Esophagus muscularis mucosa (tissue), 4 donors: ENCODE measurements around the gene CREG1. TPM values are rescaled to one million over a fixed set of nuclear protein-coding genes. Genes with fewer than 3 reads are reported as not detected.

ENCODE experiments used
- DNase-seq: peaks from one replicate; pipeline ENCODE4 v3.0.0-alpha.2; 2017; ENCODE audit errors: extremely low spot score
- H3K27ac ChIP-seq, 4 donors: fragments of 200-600 bp; sonication (generic); replicated peaks in 1 of 4; 1 replicate in 3 of 4; 2 replicates in 1 of 4; pipeline ENCODE4 v1.5.1; 2016 to 2019; ENCODE audit warnings: mild to moderate bottlenecking in 1 of 4
- H3K27me3 ChIP-seq, 4 donors: fragments of 200-600 bp; sonication (generic); one replicate each; pipeline versions ENCODE4 v1.5.1 to v1.6.0; 2016 to 2019
- H3K36me3 ChIP-seq, 4 donors: fragments of 200-600 bp; sonication (generic); one replicate each; pipeline ENCODE4 v1.5.1; 2016 to 2019
- H3K4me1 ChIP-seq, 4 donors: fragments of 200-600 bp; sonication (generic); one replicate each; pipeline ENCODE4 v1.5.1; 2016 to 2019
- H3K4me3 ChIP-seq, 4 donors: fragments of 200-600 bp; sonication (generic); 1 replicate in 2 of 4; 2 replicates in 2 of 4; pipeline ENCODE4 v1.5.1; 2016 to 2019; ENCODE audit warnings: mild to moderate bottlenecking in 4 of 4, moderate library complexity in 1 of 4
- H3K9me3 ChIP-seq, 4 donors: fragments of 200-600 bp; sonication (generic); 1 replicate in 3 of 4; 2 replicates in 1 of 4; pipeline ENCODE4 v1.5.1; 2016 to 2019
- EP300 ChIP-seq: sonication (generic); formaldehyde crosslinking; IDR thresholded peaks from one replicate; pipeline ENCODE4 v1.6.1; 2017; ENCODE audit warnings: antibody characterized with exemption
- POLR2A ChIP-seq: fragments of 450-650 bp; IDR thresholded peaks from one replicate; pipeline ENCODE4 v1.6.1; 2017; ENCODE audit warnings: antibody characterized with exemption, moderate library complexity, mild to moderate bottlenecking, low read depth
- POLR2AphosphoS5 ChIP-seq, 2 donors: sonication (generic); formaldehyde crosslinking; IDR thresholded peaks; one replicate each; pipeline ENCODE4 v1.6.1; 2017; ENCODE audit warnings: antibody characterized with exemption in 2 of 2
- WGBS: methylation state at CpG from one replicate; pipeline ENCODE4 v1.1.5; 2018; 5-methylcytosine and 5-hydroxymethylcytosine counted together
- intact Hi-C: fragments of 100-400 bp; cut with DNase I; formaldehyde crosslinking; loops from one replicate; pipeline ENCODE4 v1.15.1; 2023
- total RNA-seq, 4 donors: library from RNA; depleted of rRNA; stranded (reverse); fragments of >200 nt; gene quantifications; one replicate each; pipeline versions ENCODE4 v1.1.0 to v1.2.1, GENCODE V29; 2016
- TF ChIP-seq, protein P1 (sequence below), 3 experiments: fragments of 200-600 bp in 2 of 3; fragments of 450-650 bp in 1 of 3; sonication (generic) in 2 of 3; IDR thresholded peaks; one replicate each; pipeline ENCODE4 v1.5.1; 2017 to 2019; ENCODE audit warnings: antibody characterized with exemption in 3 of 3, mild to moderate bottlenecking in 2 of 3, moderate library complexity in 1 of 3

The CREG1 gene
- total RNA-seq, 4 donors from 2014 or later, result 121 to 203 (median 158) TPM

- H3K4me3 ChIP-seq, result no peak overlapping the region
- H3K27ac ChIP-seq, result no peak overlapping the region
- no peaks in the 10 kb centered on the region for H3K36me3 ChIP-seq
- H3K27me3 ChIP-seq, result peaks cover 0 to 4% (median 0%) of the 10 kb centered on the region in 4 donors
- no peak for TF ChIP-seq EP300
- TF ChIP-seq, protein P1, sequence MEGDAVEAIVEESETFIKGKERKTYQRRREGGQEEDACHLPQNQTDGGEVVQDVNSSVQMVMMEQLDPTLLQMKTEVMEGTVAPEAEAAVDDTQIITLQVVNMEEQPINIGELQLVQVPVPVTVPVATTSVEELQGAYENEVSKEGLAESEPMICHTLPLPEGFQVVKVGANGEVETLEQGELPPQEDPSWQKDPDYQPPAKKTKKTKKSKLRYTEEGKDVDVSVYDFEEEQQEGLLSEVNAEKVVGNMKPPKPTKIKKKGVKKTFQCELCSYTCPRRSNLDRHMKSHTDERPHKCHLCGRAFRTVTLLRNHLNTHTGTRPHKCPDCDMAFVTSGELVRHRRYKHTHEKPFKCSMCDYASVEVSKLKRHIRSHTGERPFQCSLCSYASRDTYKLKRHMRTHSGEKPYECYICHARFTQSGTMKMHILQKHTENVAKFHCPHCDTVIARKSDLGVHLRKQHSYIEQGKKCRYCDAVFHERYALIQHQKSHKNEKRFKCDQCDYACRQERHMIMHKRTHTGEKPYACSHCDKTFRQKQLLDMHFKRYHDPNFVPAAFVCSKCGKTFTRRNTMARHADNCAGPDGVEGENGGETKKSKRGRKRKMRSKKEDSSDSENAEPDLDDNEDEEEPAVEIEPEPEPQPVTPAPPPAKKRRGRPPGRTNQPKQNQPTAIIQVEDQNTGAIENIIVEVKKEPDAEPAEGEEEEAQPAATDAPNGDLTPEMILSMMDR (IDR thresholded peaks at IDR 0.05), result no peak
- TF ChIP-seq POLR2A, result no peak
- no peak for TF ChIP-seq POLR2AphosphoS5 (IDR thresholded peaks at IDR 0.05)
- intact Hi-C loops, result no loop called here
- H3K9me3 ChIP-seq, result no peaks in the 10 kb centered on the region
- H3K4me1 ChIP-seq, result no peaks in the 10 kb centered on the region
- no peak for DNase-seq
Measured at GRCh38 chr1:167520711-167521206, 32.8 kb downstream of the CREG1 start.

DNA sequence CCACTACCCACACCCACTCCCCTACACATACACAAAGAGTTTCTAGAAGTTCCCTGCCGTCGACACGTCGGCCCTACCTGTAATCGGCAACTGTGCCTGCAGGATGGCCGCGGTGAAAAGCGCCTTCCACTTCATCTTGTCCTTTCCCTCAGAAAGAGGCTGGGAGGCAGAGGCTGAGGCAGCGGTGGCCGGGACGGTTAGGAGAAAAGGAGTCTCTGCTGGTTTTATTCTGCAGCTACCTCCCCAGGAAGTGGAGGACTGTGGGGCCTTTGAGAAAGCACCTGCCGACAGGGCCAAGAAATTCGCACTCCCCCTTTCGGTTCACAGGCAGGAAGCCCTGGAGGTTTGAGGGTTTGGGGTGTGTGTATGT is 35.2 kb downstream of the CREG1 start, which contains the start of gene CD247:
CD247 (minus strand) TSS at position 199 of the 370 bp plus-strand sequence; CDS start at position 135, 64 bp downstream.
- Histone ChIP-seq H3K9me3 (no peaks in the 10 kb centered on the region), H3K4me3 (peak within 1 kb of the TSS in 1 of 4 donors; percentile 4), H3K27ac (no peak within 1 kb of the TSS), H3K4me1 (no peaks in the 10 kb centered on the region), H3K27me3 (peaks cover 0 to 8% (median 0%) of the 10 kb centered on the region in 4 donors), H3K36me3 (no peaks in the 10 kb centered on the region)
- no peak for DNase-seq
- WGBS, result 87% methylated on average over 14 of the region's 14 CpGs
- intact Hi-C loops, result no loop called here
- TF ChIP-seq, protein P1 (IDR thresholded peaks at IDR 0.05), result no peak
- no peak for TF ChIP-seq EP300
- no peak for TF ChIP-seq POLR2A
- TF ChIP-seq POLR2AphosphoS5 (IDR thresholded peaks at IDR 0.05), result no peak

- H3K4me3 ChIP-seq, result peak overlapping the region in 1 of 4 donors; percentile 4
- H3K36me3 ChIP-seq, result no peaks in the 10 kb centered on the region
- WGBS, result 94% methylated on average over 30 of the region's 30 CpGs
- H3K9me3 ChIP-seq, result no peaks in the 10 kb centered on the region
- intact Hi-C loops, result no loop called here
- no peak for DNase-seq
- H3K4me1 ChIP-seq, result no peaks in the 10 kb centered on the region
- H3K27ac ChIP-seq, result no peak overlapping the region
- peaks cover 0 to 8% (median 0%) of the 10 kb centered on the region in 4 donors for H3K27me3 ChIP-seq
- TF ChIP-seq POLR2A, result no peak
- no peak for TF ChIP-seq EP300
- TF ChIP-seq, protein P1 (IDR thresholded peaks at IDR 0.05), result no peak
- TF ChIP-seq POLR2AphosphoS5 (IDR thresholded peaks at IDR 0.05), result no peak
Measured at GRCh38 chr1:167517535-167518330, 35.8 kb downstream of the CREG1 start.

DNA sequence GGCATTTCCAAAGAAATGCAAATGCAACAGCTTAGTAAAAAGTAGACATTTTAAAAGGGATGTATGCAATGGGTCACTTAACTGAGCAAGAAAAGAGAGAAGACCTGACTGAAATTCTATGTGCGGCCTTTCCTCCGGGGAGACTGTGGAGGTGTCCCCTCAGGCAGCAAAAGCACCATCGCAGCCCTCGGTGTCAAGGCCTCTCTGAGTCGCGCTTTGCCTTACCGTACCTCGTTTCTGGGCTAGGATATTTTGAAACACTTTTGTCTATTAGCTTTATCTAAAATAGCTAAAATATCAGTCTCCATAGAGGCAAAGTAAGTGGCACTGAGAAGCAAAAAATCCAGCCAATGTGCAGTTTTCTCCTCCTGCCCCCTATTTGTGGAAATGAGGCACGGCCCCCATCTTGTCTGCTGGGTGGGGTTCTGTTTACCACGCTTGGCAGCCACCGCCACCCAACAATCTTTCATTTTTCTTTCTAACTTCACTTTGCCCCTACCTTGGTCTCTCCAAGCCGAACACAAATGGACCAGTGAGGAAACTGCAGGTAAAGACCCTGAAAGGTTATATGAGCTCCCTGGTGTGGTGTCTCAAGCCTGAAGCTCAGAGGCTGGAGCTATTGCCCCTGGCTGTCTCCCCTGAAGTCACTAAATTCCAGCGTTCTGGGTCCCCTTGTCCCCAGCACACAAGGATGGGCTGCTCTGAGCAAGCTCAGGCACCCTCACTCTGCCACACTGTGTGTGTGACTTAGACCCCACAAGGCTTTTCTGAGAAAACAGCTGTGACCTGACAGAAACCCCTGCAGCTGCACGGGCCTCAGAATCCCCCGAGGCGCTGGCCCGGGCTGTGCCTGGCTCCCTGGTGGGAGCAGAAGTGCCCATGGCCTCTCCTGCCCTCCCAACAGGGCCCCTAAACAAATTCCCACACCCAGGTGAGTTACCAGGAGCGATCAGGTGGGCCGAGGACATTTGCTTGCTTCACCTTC is 36.9 kb downstream of the CREG1 start:
- DNase-seq, result no peak
- Histone ChIP-seq H3K27ac (no peak overlapping the region), H3K4me3 (no peak overlapping the region), H3K4me1 (no peaks in the 10 kb centered on the region), H3K36me3 (no peaks in the 10 kb centered on the region), H3K9me3 (no peaks in the 10 kb centered on the region), H3K27me3 (peaks cover 0 to 8% (median 0%) of the 10 kb centered on the region in 4 donors)
- intact Hi-C loops, result no loop called here
- WGBS, result 85% methylated on average over 19 of the region's 19 CpGs
- TF ChIP-seq, protein P1 (IDR thresholded peaks at IDR 0.05), result no peak
- TF ChIP-seq POLR2A (no peak), EP300 (no peak), POLR2AphosphoS5 (IDR thresholded peaks at IDR 0.05) (no peak)
